ENCODE data around the gene HGD. TPM values are rescaled to one million over a fixed set of nuclear protein-coding genes. Genes with fewer than 3 reads are reported as not detected.
A peak's percentile ranks its signal among the peaks of the same experiment; 100 is the strongest.

Gene HGD
- total and polyA plus RNA-seq, 2 of the 13 experiments (the other 11 are each of a cell fraction or from before 2014, with no cell fraction given): 265 to 398 TPM

GRCh38 chr3:120705884-120706582 lies 24.0 kb upstream of the HGD start:
- no TSS peak for BruUV-seq (replicated peaks)
- DNase-seq (ENCODE audit: low spot score): no peak
- no peaks in the 10 kb centered on the region for H3K4me1 ChIP-seq (ENCODE audit: insufficient read depth, low read length)
- TF ChIP-seq CC2D1A (CRISPR knock-in tag; IDR thresholded peaks at IDR 0.05): no peak
- no peak for TF ChIP-seq BRD4 (CRISPR knock-in tag; IDR thresholded peaks at IDR 0.05)
- TF ChIP-seq NFIB (CRISPR knock-in tag; IDR thresholded peaks at IDR 0.05; ENCODE audit: borderline replicate concordance): no peak
- no peak for TF ChIP-seq ZMYM2 (CRISPR knock-in tag; IDR thresholded peaks at IDR 0.05)
- no peak for TF ChIP-seq ZNF777 (CRISPR knock-in tag; IDR thresholded peaks at IDR 0.05)
- no peak for TF ChIP-seq SP1 (IDR thresholded peaks at IDR 0.05)
- TF ChIP-seq SP1 (CRISPR knock-in tag; IDR thresholded peaks at IDR 0.05): no peak
- no peak for TF ChIP-seq NCOR1 (IDR thresholded peaks at IDR 0.05; ENCODE audit: borderline replicate concordance, low read length)
- TF ChIP-seq SP2 (CRISPR knock-in tag; IDR thresholded peaks at IDR 0.05): no peak
- no peak for TF ChIP-seq ZFP36L2 (CRISPR knock-in tag; IDR thresholded peaks at IDR 0.05)
- intact Hi-C loops (cut with micrococcal nuclease; ENCODE audit: unreplicated experiment) (no loop called here), in situ Hi-C loops (cut with HindIII; ENCODE audit: extremely low pct_ligation_motif_present, low pct_unique_long_range_greater_than_20kb) (no loop called here)
- no peaks in the 10 kb centered on the region for H3K9me3 ChIP-seq (ENCODE audit: low read length)
- 95% methylated on average over 5 of the region's 5 CpGs for WGBS (ENCODE audit: low lambda C conversion rate)
- no peak for ATAC-seq
- FAIRE-seq: no peak
- no peaks in the 10 kb centered on the region for H3K27me3 ChIP-seq (ENCODE audit: control insufficient read depth in 1 of 2, insufficient read depth in 2 of 2, low read length in 2 of 2)
- POLR2A ChIA-PET: interaction anchor here (0.9 kb wide), 1 partner anchor 24 kb away, joined by 3 read pairs; the partner anchor contains the start of gene HGD
- no peak overlapping the region for H3K27ac ChIP-seq (ENCODE audit: extremely low read length, insufficient read depth, low read length)
- no peak overlapping the region for H2AFZ ChIP-seq (ENCODE audit: low read length)
- no peak overlapping the region for H3K4me3 ChIP-seq (replicated peaks in 1 of 3; ENCODE audit: insufficient read depth in 1 of 3, low read depth in 2 of 3, low read length in 3 of 3)
- H3K9ac ChIP-seq (ENCODE audit: insufficient read depth, low read depth, low read length): no peak overlapping the region
- H3K36me3 ChIP-seq (replicated peaks in 1 of 2; ENCODE audit: control insufficient read depth in 1 of 2, insufficient read depth in 2 of 2, low read length in 2 of 2): peaks cover 0 to 20% of the 10 kb centered on the region in 2 experiments; a peak in 2 of 5 replicates
- H3K79me2 ChIP-seq (ENCODE audit: insufficient read depth, low read length): no peaks in the 10 kb centered on the region
- no peaks in the 10 kb centered on the region for H4K20me1 ChIP-seq (ENCODE audit: insufficient read depth, low read length)
- CTCF ChIA-PET (ENCODE audit: low intra/inter-chr PET ratio, low total read pairs): no interaction called here
- H3K4me2 ChIP-seq (ENCODE audit: low read depth, low read length): no peak overlapping the region

GRCh38 chr3:120699333-120699732 lies 17.3 kb upstream of the HGD start:
- TF ChIP-seq MAFF (IDR thresholded peaks at IDR 0.05; ENCODE audit: low read depth, low read length): peak; percentile 67
- peak; percentile 71 to 82 for TF ChIP-seq MAFK (conservative IDR thresholded peaks at IDR 0.05 in 1 of 2, IDR thresholded peaks at IDR 0.05 in 1 of 2; ENCODE audit: low read length in 2 of 2)
- no peak for TF ChIP-seq ZNF749 (CRISPR knock-in tag; IDR thresholded peaks at IDR 0.05; ENCODE audit: borderline replicate concordance)
- Histone ChIP-seq H3K9ac (ENCODE audit: insufficient read depth, low read depth, low read length) (no peak overlapping the region), H3K4me1 (ENCODE audit: insufficient read depth, low read length) (peaks cover 18% of the 10 kb centered on the region), H3K27me3 (ENCODE audit: control insufficient read depth in 1 of 2, insufficient read depth in 2 of 2, low read length in 2 of 2) (no peaks in the 10 kb centered on the region), H3K4me3 (replicated peaks in 1 of 3; ENCODE audit: insufficient read depth in 1 of 3, low read depth in 2 of 3, low read length in 3 of 3) (no peak overlapping the region), H3K4me2 (ENCODE audit: low read depth, low read length) (no peak overlapping the region), H3K36me3 (replicated peaks in 1 of 2; ENCODE audit: control insufficient read depth in 1 of 2, insufficient read depth in 2 of 2, low read length in 2 of 2) (peaks cover 0 to 20% of the 10 kb centered on the region in 2 experiments; a peak in 2 of 5 replicates), H3K9me3 (ENCODE audit: low read length) (no peaks in the 10 kb centered on the region), H3K79me2 (ENCODE audit: insufficient read depth, low read length) (no peaks in the 10 kb centered on the region), H2AFZ (ENCODE audit: low read length) (no peak overlapping the region), H3K27ac (ENCODE audit: extremely low read length, insufficient read depth, low read length) (no peak overlapping the region), H4K20me1 (ENCODE audit: insufficient read depth, low read length) (no peaks in the 10 kb centered on the region)
- ChIA-PET POLR2A (no interaction called here), CTCF (ENCODE audit: low intra/inter-chr PET ratio, low total read pairs) (no interaction called here)
- ATAC-seq (no peak), DNase-seq (ENCODE audit: low spot score) (no peak), FAIRE-seq (no peak)
- in situ Hi-C loops (cut with HindIII; ENCODE audit: extremely low pct_ligation_motif_present, low pct_unique_long_range_greater_than_20kb): no loop called here
- WGBS (ENCODE audit: low lambda C conversion rate): 92% methylated on average over 3 of the region's 3 CpGs
- intact Hi-C loops (cut with micrococcal nuclease; ENCODE audit: unreplicated experiment): no loop called here
- BruUV-seq (replicated peaks): no TSS peak

All from HepG2 (cell line).